ENCODE results near the gene CCNI. TPM values are rescaled to one million over a fixed set of nuclear protein-coding genes. Genes with fewer than 3 reads are reported as not detected.

CCNI gene
- total and polyA plus RNA-seq, 2 of the 13 experiments (the other 11 are each of a cell fraction or from before 2014, with no cell fraction given), result 43.5 to 122 TPM

DNA sequence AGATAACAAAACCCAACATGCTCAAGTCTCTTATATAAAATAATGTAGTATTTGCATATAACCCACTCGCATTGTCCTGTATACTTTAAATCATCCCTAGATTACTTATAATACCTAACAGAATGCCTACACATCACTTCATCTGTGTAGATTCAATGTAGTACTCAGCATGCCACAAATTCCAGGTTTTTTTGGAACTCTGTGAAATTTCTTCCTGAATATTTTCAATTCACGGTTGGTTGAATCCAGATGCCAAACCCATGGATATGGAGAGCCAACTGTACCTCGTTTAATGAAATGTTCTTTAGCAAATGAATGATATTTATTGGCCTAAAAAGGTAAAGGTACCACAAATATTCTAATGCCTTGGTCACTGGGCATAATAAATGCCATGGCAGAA lies 24.8 kb downstream of the CCNI start:
- no peak overlapping the region for H3K27ac ChIP-seq (ENCODE audit: extremely low read length, insufficient read depth, low read length)
- intact Hi-C loops (cut with micrococcal nuclease; ENCODE audit: unreplicated experiment), result no loop called here
- H3K27me3 ChIP-seq (ENCODE audit: control insufficient read depth in 1 of 2, insufficient read depth in 2 of 2, low read length in 2 of 2), result no peaks in the 10 kb centered on the region
- BruUV-seq (replicated peaks), result no TSS peak
- DNase-seq (ENCODE audit: low spot score), result no peak
- no peak for FAIRE-seq
- H4K20me1 ChIP-seq (ENCODE audit: insufficient read depth, low read length), result no peaks in the 10 kb centered on the region
- H3K4me2 ChIP-seq (ENCODE audit: low read depth, low read length), result no peak overlapping the region
- H3K9me3 ChIP-seq (ENCODE audit: low read length), result no peaks in the 10 kb centered on the region
- no peak overlapping the region for H3K4me3 ChIP-seq (replicated peaks in 1 of 3; ENCODE audit: insufficient read depth in 1 of 3, low read depth in 2 of 3, low read length in 3 of 3)
- no peaks in the 10 kb centered on the region for H3K4me1 ChIP-seq (ENCODE audit: insufficient read depth, low read length)
- POLR2A ChIA-PET, result no interaction called here
- WGBS (ENCODE audit: low lambda C conversion rate), result 99% methylated on average over 3 of the region's 3 CpGs
- no peak overlapping the region for H3K9ac ChIP-seq (ENCODE audit: insufficient read depth, low read depth, low read length)
- no peaks in the 10 kb centered on the region for H3K79me2 ChIP-seq (ENCODE audit: insufficient read depth, low read length)
- in situ Hi-C loops (cut with HindIII; ENCODE audit: extremely low pct_ligation_motif_present, low pct_unique_long_range_greater_than_20kb), result no loop called here
- no peak overlapping the region for H2AFZ ChIP-seq (ENCODE audit: low read length)
- H3K36me3 ChIP-seq (replicated peaks in 1 of 2; ENCODE audit: control insufficient read depth in 1 of 2, insufficient read depth in 2 of 2, low read length in 2 of 2), result peaks cover 11 to 68% of the 10 kb centered on the region in 2 experiments
- CTCF ChIA-PET (ENCODE audit: low intra/inter-chr PET ratio, low total read pairs), result no interaction called here
- TF ChIP-seq NCOA1 (CRISPR knock-in tag; IDR thresholded peaks at IDR 0.05) (no peak), ZNF883 (CRISPR knock-in tag; IDR thresholded peaks at IDR 0.05; ENCODE audit: not compliant biosample characterization) (no peak), CCAR2 (optimal IDR thresholded peaks at IDR 0.05; ENCODE audit: low read depth, low read length) (no peak), ZNF597 (CRISPR knock-in tag; IDR thresholded peaks at IDR 0.05) (no peak), KDM2A (CRISPR knock-in tag; IDR thresholded peaks at IDR 0.05; ENCODE audit: borderline replicate concordance, low read depth) (no peak), TCF12 (IDR thresholded peaks at IDR 0.05) (no peak), TCF12 (CRISPR knock-in tag; IDR thresholded peaks at IDR 0.05) (no peak), DDIT3 (CRISPR knock-in tag; IDR thresholded peaks at IDR 0.05) (no peak), MEIS2 (CRISPR knock-in tag; IDR thresholded peaks at IDR 0.05) (no peak), SNAPC2 (CRISPR knock-in tag; IDR thresholded peaks at IDR 0.05) (no peak), ATF6 (CRISPR knock-in tag; conservative IDR thresholded peaks at IDR 0.05) (no peak), CBFB (CRISPR knock-in tag; IDR thresholded peaks at IDR 0.05) (no peak), ELF1 (CRISPR knock-in tag; IDR thresholded peaks at IDR 0.05) (no peak), PRDM4 (CRISPR knock-in tag; IDR thresholded peaks at IDR 0.05; ENCODE audit: borderline replicate concordance) (no peak), ZNF839 (CRISPR knock-in tag; IDR thresholded peaks at IDR 0.05; ENCODE audit: borderline replicate concordance) (no peak), HMGA1 (CRISPR knock-in tag; conservative IDR thresholded peaks at IDR 0.05) (no peak), ZMYM4 (CRISPR knock-in tag; IDR thresholded peaks at IDR 0.05) (no peak), HIVEP1 (CRISPR knock-in tag; IDR thresholded peaks at IDR 0.05) (no peak)
- ATAC-seq, result no peak
